ENCODE measurements around the gene CSPG4.
"Not testable (repeated sequence)": the region's sequence is repeated elsewhere in the genome, so short reads cannot be mapped to it uniquely, and the experiment has no call there.

The CSPG4 gene

DNA sequence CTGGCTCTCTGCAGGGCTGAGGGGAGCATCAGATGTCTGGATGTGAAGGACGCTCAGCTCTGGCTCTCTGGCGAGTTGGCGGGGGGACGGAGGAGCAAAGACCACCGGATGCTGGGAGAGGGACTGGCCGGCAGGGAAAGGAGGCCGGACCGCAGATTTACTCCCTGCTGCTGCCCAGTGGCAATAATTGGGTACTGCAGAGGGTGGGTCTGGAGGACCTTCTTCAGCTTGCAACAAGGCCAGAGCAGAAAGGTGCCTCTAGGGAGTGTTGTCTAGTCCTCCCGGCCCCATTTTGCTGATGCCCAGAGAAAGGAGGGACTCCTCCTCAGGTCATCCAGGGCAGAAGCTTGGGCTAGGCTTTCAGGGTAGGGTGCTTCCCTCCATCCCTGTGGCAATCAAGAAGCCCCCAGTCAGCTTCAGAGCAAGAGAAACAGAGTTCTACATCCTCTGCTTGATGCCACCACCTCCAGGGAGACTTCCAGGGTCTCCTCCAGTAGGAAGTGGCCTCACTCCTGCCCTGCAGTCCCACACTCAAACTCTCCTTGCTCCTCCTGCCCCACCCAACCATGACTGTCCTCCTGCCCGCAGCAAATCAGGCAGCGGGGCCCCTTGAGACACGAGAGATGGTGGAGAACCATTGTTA, 20.3 kb upstream of the CSPG4 start:
- peak in 1 of 2 donors; percentile 68 for DNase-seq (ENCODE audit: low spot score in 2 of 2)

DNA sequence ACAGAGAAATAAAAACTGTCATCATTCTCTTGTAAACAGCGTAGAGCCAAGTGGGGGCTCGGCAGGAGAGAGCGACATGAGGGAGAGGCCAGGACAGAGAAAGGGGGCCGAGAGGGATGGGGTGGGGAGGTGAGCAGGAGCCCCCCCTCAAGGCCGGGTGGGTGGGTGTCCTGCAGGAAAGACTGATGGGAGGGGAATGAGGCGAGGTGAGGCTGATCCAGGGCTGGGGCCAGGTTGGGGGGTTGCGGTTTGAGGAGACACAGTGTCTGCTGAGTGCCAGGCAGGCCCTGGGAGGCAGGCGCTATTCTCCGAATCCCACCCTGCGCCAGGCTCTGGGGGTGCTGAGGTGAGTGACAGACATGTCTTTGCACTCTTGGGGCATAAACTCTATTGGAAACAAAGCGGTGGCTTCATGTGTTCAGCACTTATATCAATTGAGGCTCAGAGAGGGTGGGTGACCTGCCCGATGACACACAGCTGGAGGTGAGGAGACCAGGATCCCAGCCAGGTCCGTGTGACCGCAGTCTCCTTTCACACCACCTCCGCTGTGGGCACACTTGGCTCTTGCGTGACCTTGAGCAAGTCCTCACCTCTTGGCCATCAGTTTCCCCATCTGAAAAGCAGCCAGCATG, 19.6 kb upstream of the CSPG4 start:
- Mint-ChIP-seq H3K27me3 (peaks cover 3% of the 10 kb centered on the region), H3K4me3 (no peak overlapping the region), H3K9me3 (no peaks in the 10 kb centered on the region), H3K27ac (no peak overlapping the region), H3K36me3 (no peaks in the 10 kb centered on the region), H3K4me1 (peaks cover 28% of the 10 kb centered on the region)
- DNase-seq (ENCODE audit: low spot score in 2 of 2) (no peak), ATAC-seq (ENCODE audit: low read depth) (no peak)

More for the DNA sequence above, 20.3 kb upstream of the CSPG4 start:
- Mint-ChIP-seq H3K27me3 (no peaks in the 10 kb centered on the region), H3K27ac (no peak overlapping the region), H3K4me1 (peaks cover 32% of the 10 kb centered on the region), H3K4me3 (no peak overlapping the region), H3K36me3 (no peaks in the 10 kb centered on the region), H3K9me3 (no peaks in the 10 kb centered on the region)
- ATAC-seq (ENCODE audit: low read depth), result peak; percentile 50

DNA sequence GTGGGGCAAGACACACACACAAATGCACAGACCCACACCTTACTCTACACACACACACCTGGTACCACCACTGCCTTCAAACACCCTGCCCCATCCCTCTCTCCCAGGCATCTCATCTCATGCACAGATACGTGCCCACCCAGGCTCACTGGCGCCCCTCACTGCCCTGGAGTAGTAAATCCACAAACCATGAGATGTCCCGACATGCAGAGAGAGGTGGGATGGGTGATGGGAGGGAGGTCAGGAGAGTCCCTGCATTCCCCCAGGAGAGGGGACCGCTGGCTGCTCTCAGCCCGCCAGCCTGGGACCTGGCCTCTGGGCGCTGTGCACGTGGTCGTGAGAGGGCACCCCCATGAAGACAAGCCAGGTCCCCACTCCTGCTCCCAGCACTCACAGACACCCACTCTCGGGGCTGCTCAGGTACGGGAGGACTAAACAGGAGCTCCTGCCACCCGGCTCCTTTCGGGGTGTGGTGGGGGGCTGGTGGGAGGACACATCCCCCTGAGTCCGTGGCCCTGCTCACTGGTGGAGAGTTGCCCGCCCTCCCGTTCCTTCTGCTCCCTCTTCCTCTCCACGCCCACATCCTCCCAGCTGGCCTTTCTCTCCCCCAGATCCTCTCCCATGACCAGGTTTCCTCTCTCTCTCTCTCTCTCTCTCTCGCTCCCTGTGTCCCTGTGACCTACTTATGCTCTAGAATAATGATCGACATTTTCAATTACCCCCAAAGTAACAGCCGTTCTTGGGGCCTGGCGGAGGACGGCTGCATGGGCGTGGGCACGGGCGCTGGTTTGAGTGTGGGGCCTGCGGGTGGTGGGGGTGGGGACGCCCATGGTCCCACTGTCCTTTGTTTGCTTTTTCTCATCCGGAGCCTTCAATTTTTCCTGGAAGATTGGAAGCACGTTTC, 18.9 kb upstream of the CSPG4 start:
- H3K9me3 Mint-ChIP-seq, result no peaks in the 10 kb centered on the region
- H3K27ac Mint-ChIP-seq, result no peak overlapping the region
- no peak overlapping the region for H3K4me3 Mint-ChIP-seq
- ATAC-seq (ENCODE audit: low read depth) (no peak), DNase-seq (ENCODE audit: low spot score in 2 of 2) (no peak)
- no peaks in the 10 kb centered on the region for H3K36me3 Mint-ChIP-seq
- peaks cover 23% of the 10 kb centered on the region for H3K4me1 Mint-ChIP-seq
- H3K27me3 Mint-ChIP-seq, result peaks cover 8% of the 10 kb centered on the region

DNA sequence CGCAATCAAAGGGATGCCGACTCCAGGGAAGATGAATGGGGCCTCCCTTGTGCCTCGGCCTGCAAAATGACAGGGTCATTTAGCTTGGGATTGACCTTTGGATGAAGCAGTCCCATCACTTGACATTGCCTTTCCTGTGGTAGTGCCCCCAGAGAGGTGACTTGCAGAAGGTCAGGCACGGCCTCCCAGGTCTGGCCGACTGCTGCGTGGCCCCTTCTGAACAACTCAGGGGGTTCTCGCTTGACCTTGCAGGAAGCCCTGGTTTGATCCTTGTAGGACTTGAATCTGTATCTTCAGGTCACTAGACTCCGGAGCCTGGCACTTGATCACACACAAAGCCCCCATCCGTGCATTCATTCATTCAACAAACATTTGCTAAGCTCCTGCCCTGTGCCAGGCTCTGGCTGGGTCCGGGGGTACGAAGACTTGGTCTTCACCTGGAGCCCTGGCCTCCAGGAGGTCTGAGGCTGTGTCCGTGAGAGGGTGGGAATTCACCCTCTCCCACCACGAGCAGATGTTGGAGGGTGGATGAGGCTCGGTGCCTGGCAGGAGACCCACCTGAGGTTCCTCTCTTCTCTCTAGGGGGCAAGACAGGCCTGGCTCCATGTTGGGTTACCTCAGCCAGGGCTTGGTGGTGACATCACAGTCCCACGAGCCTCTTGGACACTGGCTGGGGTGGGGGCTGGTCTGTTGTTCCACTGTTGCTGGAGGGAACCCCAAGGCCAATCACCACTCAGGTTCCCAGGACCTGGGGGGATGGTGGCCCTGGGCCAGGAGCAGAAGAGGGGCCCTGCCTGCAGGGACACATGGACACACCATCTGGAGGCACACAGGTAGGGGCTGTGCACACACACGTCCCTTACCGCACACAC, 18.0 kb upstream of the CSPG4 start:
- not testable (repeated sequence) for DNase-seq (ENCODE audit: low spot score in 2 of 2); ATAC-seq (ENCODE audit: low read depth); H3K4me3 Mint-ChIP-seq; H3K27ac Mint-ChIP-seq; H3K36me3 Mint-ChIP-seq; H3K9me3 Mint-ChIP-seq
- H3K27me3 Mint-ChIP-seq, result peaks cover 11% of the 10 kb centered on the region
- H3K4me1 Mint-ChIP-seq, result peaks cover 23% of the 10 kb centered on the region

DNA sequence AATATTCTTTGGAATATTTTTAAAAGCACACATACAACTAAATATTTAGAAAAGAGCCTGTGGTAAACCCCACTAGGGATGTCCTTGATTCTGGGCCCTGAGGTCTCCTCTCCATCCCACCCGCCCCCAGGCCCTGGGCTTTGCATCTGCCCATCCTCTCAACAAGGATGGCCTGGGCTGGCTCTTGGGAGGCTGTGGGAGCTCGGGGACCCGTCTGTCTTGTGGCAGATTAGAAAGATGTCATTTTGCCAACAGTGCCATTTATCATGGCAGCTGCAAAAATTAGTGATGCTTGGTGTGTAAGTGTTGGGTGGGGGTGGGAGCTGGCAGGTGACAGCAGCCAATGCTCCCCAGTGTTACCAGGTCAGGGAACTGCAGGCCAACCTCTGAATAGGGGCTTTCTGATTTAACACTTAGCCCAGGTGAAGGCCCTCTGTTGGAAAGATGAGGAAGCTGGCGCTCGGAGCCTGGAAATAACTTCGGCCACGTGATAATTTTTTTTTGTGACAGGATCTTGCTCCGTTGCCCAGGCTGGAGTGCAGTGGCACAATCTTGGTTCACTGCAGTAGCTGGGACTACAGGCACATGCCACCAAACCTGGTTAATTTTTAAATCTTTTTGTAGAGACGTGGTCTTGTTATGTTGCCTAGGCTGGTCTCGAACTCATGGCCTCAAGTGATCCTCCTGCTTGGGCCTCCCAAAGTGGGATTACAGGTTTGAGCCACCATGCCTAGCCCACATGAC, 16.9 kb upstream of the CSPG4 start:
- Mint-ChIP-seq H3K27me3 (peaks cover 12% of the 10 kb centered on the region), H3K9me3 (no peaks in the 10 kb centered on the region), H3K36me3 (no peaks in the 10 kb centered on the region), H3K4me3 (no peak overlapping the region), H3K4me1 (peaks cover 17% of the 10 kb centered on the region), H3K27ac (no peak overlapping the region)
- DNase-seq (ENCODE audit: low spot score in 2 of 2), result no peak
- ATAC-seq (ENCODE audit: low read depth), result no peak

DNA sequence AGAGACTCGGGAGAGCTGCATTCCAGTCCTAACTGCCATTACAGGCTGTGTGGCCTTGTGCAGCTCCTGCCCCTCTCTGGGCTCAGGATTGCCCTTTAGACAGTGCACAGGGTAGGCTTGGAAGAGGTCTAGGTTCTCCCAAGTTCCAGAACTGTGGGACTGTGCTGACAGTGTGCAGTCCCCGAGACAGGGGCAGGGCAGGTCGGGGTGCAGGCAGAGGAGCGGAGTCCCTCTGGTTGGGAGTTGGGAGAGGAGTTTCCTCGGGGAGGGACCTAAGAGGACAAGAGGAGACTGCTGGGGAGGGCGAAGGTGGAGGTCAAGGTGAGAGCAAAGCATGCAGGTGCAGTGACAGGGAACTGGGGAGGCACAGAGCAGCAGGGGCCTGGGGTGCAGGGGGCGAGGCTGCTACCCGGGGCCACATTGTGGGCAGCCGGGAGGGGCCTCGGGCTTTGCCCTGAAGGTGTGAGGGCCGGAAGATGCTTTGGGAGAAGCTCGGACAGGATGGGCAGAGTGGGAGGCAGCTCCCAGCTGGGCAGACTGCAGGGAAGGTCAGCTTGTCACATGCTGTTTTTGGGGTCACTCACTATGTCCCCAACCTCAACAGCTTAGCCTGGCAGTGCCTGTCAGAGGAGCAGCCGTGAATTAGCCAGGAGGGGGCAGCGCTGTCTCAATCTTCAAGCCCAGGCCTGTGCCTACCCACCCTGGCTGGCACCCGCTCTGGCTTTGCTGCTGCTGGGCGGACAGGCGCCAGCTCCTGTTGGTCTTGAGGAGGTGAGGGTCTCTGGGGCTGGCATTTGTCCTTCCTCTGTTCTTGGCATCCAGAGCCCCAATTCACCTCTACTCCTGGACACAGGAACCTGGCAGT, 15.4 kb upstream of the CSPG4 start:
- Mint-ChIP-seq H3K4me3 (no peak overlapping the region), H3K4me1 (peaks cover 10% of the 10 kb centered on the region), H3K36me3 (no peaks in the 10 kb centered on the region), H3K27ac (no peak overlapping the region), H3K27me3 (peaks cover 13% of the 10 kb centered on the region), H3K9me3 (no peaks in the 10 kb centered on the region)
- ATAC-seq (ENCODE audit: low read depth), result peak; percentile 74
- DNase-seq (ENCODE audit: low spot score in 2 of 2), result peak; percentile 63 to 69

DNA sequence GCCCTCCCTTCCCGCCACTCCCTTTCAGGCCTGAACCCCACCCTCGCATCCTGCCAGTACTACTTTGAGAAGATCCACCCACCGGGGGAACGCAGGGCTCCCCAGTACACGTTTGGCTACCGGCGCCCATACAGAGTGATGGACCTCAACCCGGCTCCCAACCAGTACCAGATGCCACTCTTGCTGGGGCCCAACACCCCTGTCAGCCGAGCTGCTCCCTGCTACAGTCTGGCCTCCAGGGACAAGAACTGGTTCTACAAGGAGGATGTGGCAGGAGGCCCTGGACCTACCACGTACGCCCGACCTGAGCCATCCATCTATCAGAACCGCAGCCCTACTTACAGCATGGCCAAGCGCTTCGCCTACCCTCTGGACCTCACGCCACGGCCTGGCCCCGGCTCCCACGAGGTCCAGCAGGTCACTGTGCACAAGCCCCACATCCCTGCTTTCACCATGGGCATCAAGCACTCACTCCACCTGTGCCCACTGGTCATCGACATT, 14.4 kb upstream of the CSPG4 start:
- DNase-seq (ENCODE audit: low spot score in 2 of 2), result no peak
- no peak overlapping the region for H3K4me3 Mint-ChIP-seq
- no peak overlapping the region for H3K27ac Mint-ChIP-seq
- no peak for ATAC-seq (ENCODE audit: low read depth)
- no peaks in the 10 kb centered on the region for H3K36me3 Mint-ChIP-seq
- H3K4me1 Mint-ChIP-seq, result peaks cover 5% of the 10 kb centered on the region
- peaks cover 13% of the 10 kb centered on the region for H3K27me3 Mint-ChIP-seq
- no peaks in the 10 kb centered on the region for H3K9me3 Mint-ChIP-seq

DNA sequence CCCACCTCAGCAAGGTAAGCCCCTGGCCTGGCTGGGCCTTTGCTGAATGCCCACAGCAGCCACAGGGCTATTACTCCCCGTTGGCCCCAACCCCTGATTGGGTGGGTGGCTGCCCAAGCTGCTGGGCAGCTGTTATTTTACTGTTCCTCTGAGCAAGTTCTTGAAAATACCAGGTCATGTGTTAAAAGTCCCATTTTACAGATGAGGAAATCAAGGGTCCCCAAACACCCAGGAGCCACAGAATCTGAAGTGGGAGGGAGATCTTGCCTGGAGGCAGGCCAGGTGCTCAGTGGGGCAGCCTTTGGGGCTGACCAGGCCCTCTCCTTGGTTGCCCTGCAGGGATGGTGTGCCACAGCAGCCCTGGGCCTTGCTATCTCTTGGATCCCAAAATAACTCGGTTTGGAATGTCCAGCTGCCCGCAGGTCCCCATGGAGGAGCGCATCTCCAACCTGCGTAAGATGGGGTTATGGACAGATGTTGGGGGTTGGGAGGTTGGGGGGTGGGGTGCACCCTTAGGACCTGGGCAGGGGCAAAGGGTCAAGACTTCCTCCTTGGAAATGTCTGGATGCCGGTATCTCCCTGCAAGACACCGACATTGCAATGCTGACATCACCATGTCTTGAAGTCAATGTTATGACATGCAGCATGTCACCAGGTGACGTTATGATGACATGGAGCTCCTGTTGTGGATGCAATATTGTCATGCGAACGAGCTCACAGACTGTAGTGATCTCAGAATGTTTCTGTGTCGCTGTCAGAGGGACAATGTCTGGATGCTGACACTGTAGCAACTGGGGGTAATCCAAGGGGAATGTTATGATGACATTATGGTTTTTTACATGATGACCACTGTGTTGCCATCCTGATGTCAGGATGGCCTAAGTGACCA, 13.3 kb upstream of the CSPG4 start:
- Mint-ChIP-seq H3K4me3 (no peak overlapping the region), H3K27ac (no peak overlapping the region), H3K27me3 (peaks cover 22% of the 10 kb centered on the region), H3K36me3 (no peaks in the 10 kb centered on the region), H3K4me1 (peaks cover 3% of the 10 kb centered on the region), H3K9me3 (no peaks in the 10 kb centered on the region)
- DNase-seq (ENCODE audit: low spot score in 2 of 2), result no peak
- no peak for ATAC-seq (ENCODE audit: low read depth)

DNA sequence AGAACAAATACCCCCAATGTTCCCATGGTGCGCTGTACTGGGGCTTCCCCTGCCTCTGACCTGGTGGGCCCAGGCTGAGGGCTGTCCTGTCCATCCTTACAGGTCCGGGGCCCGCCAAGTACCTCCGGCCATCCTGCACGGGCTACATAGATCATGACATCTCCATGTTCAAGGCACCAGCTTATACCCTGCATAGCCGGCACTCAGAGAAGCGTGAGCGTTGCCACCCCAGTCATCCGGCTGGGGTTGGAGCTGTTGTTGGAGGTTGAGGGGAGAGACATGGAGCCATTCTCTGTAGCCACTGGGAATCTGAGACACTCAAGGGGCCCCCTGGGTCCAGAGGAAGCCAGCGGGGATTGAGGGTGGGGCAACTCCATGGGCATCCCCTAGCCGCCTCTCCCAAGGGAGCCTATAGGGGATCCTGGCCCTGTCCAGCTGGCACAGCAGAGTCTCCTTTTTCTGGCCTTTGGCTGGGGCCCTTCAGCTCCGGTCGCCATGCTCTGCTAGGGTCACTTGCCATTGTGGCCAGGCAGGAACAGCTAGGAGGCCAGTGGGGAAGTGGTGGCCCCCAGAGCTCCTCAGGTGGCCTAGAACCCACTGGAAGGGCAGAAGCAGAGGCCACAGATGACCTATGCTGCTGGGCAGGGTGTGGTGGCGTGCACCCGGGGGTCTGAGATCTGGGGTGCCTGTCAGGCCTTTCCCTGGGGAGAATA, 12.5 kb upstream of the CSPG4 start:
- H3K27me3 Mint-ChIP-seq, result peaks cover 25% of the 10 kb centered on the region
- DNase-seq (ENCODE audit: low spot score in 2 of 2) (no peak), ATAC-seq (ENCODE audit: low read depth) (no peak)
- H3K4me1 Mint-ChIP-seq, result peaks cover 5% of the 10 kb centered on the region
- H3K9me3 Mint-ChIP-seq, result no peaks in the 10 kb centered on the region
- H3K36me3 Mint-ChIP-seq, result no peaks in the 10 kb centered on the region
- no peak overlapping the region for H3K27ac Mint-ChIP-seq
- H3K4me3 Mint-ChIP-seq, result no peak overlapping the region

DNA sequence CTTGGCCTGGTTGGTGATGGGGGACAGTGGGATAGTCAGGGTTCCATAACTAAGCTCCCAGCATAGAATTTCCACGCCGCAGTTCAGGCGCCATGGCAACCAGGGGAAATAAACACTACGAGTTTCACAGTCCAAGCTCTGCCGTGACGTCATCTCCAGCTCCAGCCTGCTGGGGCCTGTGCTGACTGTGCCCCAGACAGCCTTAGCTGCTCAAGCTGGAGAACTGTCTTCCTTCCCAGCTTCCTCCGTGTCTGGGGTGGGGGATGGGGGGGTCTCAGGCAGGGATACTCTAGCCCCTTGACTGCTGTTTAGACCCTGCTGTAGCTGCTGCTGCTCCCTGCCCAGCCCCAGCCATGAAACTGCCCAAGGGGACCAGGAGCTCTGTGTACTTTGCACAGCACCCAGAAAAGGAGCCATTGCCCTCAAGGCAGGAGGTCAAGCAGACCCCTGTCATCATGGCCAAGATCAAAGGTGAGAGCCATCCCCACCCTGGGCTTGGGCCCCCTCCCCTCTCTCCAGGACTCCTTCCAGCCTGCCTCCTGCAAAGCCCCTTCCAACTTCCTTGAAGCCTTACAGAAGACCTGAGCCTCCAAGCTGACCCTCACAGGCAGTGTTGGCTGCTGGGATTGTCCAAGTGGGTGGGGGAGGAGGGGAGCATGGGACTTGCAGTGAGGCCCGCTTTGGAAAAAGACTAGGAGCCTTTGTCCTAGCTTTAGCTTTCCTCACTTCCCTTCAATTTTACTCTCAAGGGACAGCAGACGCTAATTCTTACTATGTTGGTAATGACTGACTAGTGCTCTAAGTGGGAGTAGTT, 11.4 kb upstream of the CSPG4 start:
- H3K4me3 Mint-ChIP-seq, result no peak overlapping the region
- DNase-seq (ENCODE audit: low spot score in 2 of 2) (peak in 1 of 2 donors; percentile 46), ATAC-seq (ENCODE audit: low read depth) (peak; percentile 78)
- H3K4me1 Mint-ChIP-seq, result peaks cover 5% of the 10 kb centered on the region
- no peaks in the 10 kb centered on the region for H3K9me3 Mint-ChIP-seq
- H3K27ac Mint-ChIP-seq, result peak overlapping the region; percentile 83
- H3K36me3 Mint-ChIP-seq, result no peaks in the 10 kb centered on the region
- H3K27me3 Mint-ChIP-seq, result peaks cover 25% of the 10 kb centered on the region
